GM23338 (cell line): ENCODE results near the gene GLS.

Source experiments
- CREB1 ChIP-seq: fragments of 250-450 bp; sonication (Bioruptor Pico); IDR thresholded peaks from 2 replicates; pipeline ENCODE4 v1.5.0; 2020; ENCODE audit warnings: low read depth, mild to moderate bottlenecking, moderate library complexity
- EZH2 ChIP-seq: fragments of 200-600 bp; sonication (generic); IDR thresholded peaks from one replicate; pipeline ENCODE4 v1.8.0; 2017; ENCODE audit warnings: antibody characterized with exemption, mild to moderate bottlenecking, low read depth; ENCODE audit not compliant: unreplicated experiment
- EZH2phosphoT487 ChIP-seq: fragments of 200-600 bp; sonication (generic); IDR thresholded peaks from one replicate; pipeline ENCODE4 v1.8.1; 2018; ENCODE audit warnings: antibody characterized with exemption; ENCODE audit not compliant: unreplicated experiment
- POLR2AphosphoS5 ChIP-seq: IDR thresholded peaks from 2 replicates; pipeline ENCODE4 v1.6.1; 2016; ENCODE audit warnings: antibody characterized with exemption, low read depth
- STAT1 ChIP-seq: IDR thresholded peaks from one replicate; pipeline ENCODE4 v1.6.1; 2016; ENCODE audit warnings: antibody characterized with exemption; ENCODE audit not compliant: unreplicated experiment
- TF ChIP-seq, protein P1 (sequence below), 2 experiments: fragments of 200-600 bp in 1 of 2; sonication (generic) in 1 of 2; conservative IDR thresholded peaks; 2 replicates each; pipeline versions ENCODE4 v1.5.1 to v1.6.1; 2016 to 2017; ENCODE audit warnings: antibody characterized with exemption in 2 of 2, low read depth in 2 of 2, mild to moderate bottlenecking in 2 of 2, moderate library complexity in 1 of 2

DNA sequence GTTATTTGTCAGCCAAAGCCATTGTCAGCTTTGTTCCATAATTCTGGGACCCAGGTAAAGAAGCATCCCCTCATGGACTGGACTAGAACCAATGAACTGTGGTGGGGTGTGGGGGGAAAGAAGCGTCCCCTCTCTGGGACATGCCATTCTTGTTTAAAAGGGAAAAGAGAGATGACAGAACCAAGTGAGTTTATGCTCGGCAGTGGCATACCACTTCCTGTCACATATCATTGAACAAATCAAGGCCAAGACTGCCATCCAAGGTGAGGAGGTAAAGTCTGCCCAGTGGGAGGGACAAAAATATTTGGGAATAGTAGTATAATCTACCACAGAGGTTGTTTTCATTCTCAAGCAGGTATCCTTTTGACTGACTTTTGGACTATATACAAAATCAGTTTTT lies 4.7 kb upstream of the GLS start:
- TF ChIP-seq, protein P1, sequence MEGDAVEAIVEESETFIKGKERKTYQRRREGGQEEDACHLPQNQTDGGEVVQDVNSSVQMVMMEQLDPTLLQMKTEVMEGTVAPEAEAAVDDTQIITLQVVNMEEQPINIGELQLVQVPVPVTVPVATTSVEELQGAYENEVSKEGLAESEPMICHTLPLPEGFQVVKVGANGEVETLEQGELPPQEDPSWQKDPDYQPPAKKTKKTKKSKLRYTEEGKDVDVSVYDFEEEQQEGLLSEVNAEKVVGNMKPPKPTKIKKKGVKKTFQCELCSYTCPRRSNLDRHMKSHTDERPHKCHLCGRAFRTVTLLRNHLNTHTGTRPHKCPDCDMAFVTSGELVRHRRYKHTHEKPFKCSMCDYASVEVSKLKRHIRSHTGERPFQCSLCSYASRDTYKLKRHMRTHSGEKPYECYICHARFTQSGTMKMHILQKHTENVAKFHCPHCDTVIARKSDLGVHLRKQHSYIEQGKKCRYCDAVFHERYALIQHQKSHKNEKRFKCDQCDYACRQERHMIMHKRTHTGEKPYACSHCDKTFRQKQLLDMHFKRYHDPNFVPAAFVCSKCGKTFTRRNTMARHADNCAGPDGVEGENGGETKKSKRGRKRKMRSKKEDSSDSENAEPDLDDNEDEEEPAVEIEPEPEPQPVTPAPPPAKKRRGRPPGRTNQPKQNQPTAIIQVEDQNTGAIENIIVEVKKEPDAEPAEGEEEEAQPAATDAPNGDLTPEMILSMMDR (conservative IDR thresholded peaks at IDR 0.05; ENCODE audit: low read depth in 2 of 2): no peak
- TF ChIP-seq EZH2 (no peak), EZH2phosphoT487 (no peak), POLR2AphosphoS5 (no peak), CREB1 (CRISPR knock-in tag) (no peak), STAT1 (no peak)
